K562 (cell line): ENCODE measurements around the gene CLDN5. TPM values are rescaled to one million over a fixed set of nuclear protein-coding genes. Genes with fewer than 3 reads are reported as not detected.

Experiments used
- HDAC8 ChIP-seq: fragments of 450-650 bp; IDR thresholded peaks from 2 replicates; pipeline ENCODE4 v1.6.1; 2016; ENCODE audit warnings: mild to moderate bottlenecking, missing genetic modification characterization, moderate library complexity, missing compliant biosample characterization
- MXD1 ChIP-seq: fragments of 250-450 bp; sonication (Bioruptor Pico); IDR thresholded peaks from 2 replicates; pipeline ENCODE4 v1.8.0; 2021; ENCODE audit warnings: borderline replicate concordance, mild to moderate bottlenecking, moderate library complexity; ENCODE audit not compliant: poor library complexity, severe bottlenecking
- POU5F1 ChIP-seq: fragments of 150-350 bp; IDR thresholded peaks from 2 replicates; pipeline ENCODE4 v1.6.1; 2014; ENCODE audit warnings: borderline replicate concordance, low read length, low read depth, mild to moderate bottlenecking; ENCODE audit not compliant: partially characterized antibody
- RERE ChIP-seq: sonication (generic); formaldehyde crosslinking; IDR thresholded peaks from 2 replicates; pipeline ENCODE4 v1.8.0; 2023; ENCODE audit warnings: missing genetic modification reagents, mild to moderate bottlenecking, borderline replicate concordance
- SIRT6 ChIP-seq: IDR thresholded peaks from one replicate; pipeline ENCODE4 v1.6.1; 2012; ENCODE audit warnings: low read depth, mild to moderate bottlenecking, control low read depth, inconsistent platforms, low read length, moderate library complexity
- TFAP4 ChIP-seq: sonication (generic); formaldehyde crosslinking; IDR thresholded peaks from 2 replicates; pipeline ENCODE4 v1.8.0; 2022; ENCODE audit warnings: missing genetic modification reagents, mild to moderate bottlenecking, moderate library complexity, borderline replicate concordance
- TFE3 ChIP-seq: fragments of 450-650 bp; formaldehyde crosslinking; IDR thresholded peaks from 2 replicates; pipeline ENCODE4 v1.4.0; 2020; ENCODE audit warnings: mild to moderate bottlenecking, mixed read lengths
- TRIM28 ChIP-seq: fragments of 450-650 bp; IDR thresholded peaks from 2 replicates; pipeline ENCODE4 v1.6.1; 2017
- ZBTB8A ChIP-seq: fragments of 450-650 bp; IDR thresholded peaks from 2 replicates; pipeline ENCODE4 v1.6.1; 2018; ENCODE audit warnings: mild to moderate bottlenecking, moderate library complexity; ENCODE audit not compliant: partially characterized antibody
- ZC3H4 ChIP-seq: sonication (generic); formaldehyde crosslinking; IDR thresholded peaks from 2 replicates; pipeline ENCODE4 v1.9.0; 2021; ENCODE audit warnings: missing genetic modification reagents, borderline replicate concordance
- ZNF165 ChIP-seq: fragments of 250-450 bp; sonication (Bioruptor Pico); IDR thresholded peaks from 2 replicates; pipeline ENCODE4 v1.4.0; 2020; ENCODE audit warnings: borderline replicate concordance
- ZNF280A ChIP-seq: fragments of 450-650 bp; IDR thresholded peaks from 2 replicates; pipeline ENCODE4 v1.6.1; 2018; ENCODE audit warnings: mild to moderate bottlenecking, low read depth; ENCODE audit not compliant: partially characterized antibody
- ZNF717 ChIP-seq: fragments of 250-450 bp; sonication (Bioruptor Pico); IDR thresholded peaks from 2 replicates; pipeline ENCODE4 v1.5.0; 2021
- polyA plus RNA-seq, 8 experiments: library from polyadenylated mRNA; depleted of rRNA in 4 of 8; stranded (reverse) in 5 of 8; unstranded in 3 of 8; fragments of >200 nt; fragmentation: Nextera tagmentation in 2 of 8; fragmentation: Illumina TruSeq in 1 of 8; extraction: Ambion mirVana in 2 of 8; extraction: Trizol in 1 of 8; gene quantifications; 2 replicates each; pipeline versions ENCODE4 v1.2.1 to v1.2.3, GENCODE V29; 2011 to 2014; ENCODE audit warnings: inconsistent platforms in 1 of 8, missing spikeins in 1 of 8
- total RNA-seq, 7 experiments: library from RNA; depleted of rRNA in 6 of 7; stranded (reverse); fragments of >200 nt in 6 of 7; fragmentation: Illumina TruSeq in 2 of 7; extraction: Trizol in 2 of 7; gene quantifications; 2 replicates each; pipeline versions ENCODE4 v1.2.1 to v1.2.3, GENCODE V29; 2011 to 2021; ENCODE audit warnings: low replicate concordance in 1 of 7

Gene CLDN5
- total and polyA plus RNA-seq, 9 of the 15 experiments (the other 6 are each of a cell fraction or from before 2014, with no cell fraction given) = 0.20 TPM; not detected in 8

- TF ChIP-seq TFE3 (peak; percentile 6; the same call in 1 of the 2 replicates), TRIM28 (no peak), TFAP4 (CRISPR knock-in tag) (0 out of 2 replicates have a peak, but pooled peaks have one; percentile 7), ZNF280A (no peak), RERE (CRISPR knock-in tag) (0 out of 2 replicates have a peak, but pooled peaks have one; percentile 19), SIRT6 (no peak), ZBTB8A (no peak), HDAC8 (tag) (no peak), ZNF717 (CRISPR knock-in tag) (no peak), ZC3H4 (CRISPR knock-in tag) (no peak), POU5F1 (no peak), ZNF165 (CRISPR knock-in tag) (0 out of 2 replicates have a peak, but pooled peaks have one; percentile 12), MXD1 (CRISPR knock-in tag) (no peak)
Observed at GRCh38 chr22:19527321-19527721, 3.1 kb upstream of the CLDN5 start (continued).
